GM18870 (cell line): ENCODE data around the gene BCL2L15.

Source experiments
- ATAC-seq: cut with Tn5 transposase; IDR thresholded peaks from one replicate; pipeline ENCODE4 v1.9.1; 2021; ENCODE audit warnings: moderate library complexity; ENCODE audit not compliant: unreplicated experiment

The BCL2L15 gene

DNA sequence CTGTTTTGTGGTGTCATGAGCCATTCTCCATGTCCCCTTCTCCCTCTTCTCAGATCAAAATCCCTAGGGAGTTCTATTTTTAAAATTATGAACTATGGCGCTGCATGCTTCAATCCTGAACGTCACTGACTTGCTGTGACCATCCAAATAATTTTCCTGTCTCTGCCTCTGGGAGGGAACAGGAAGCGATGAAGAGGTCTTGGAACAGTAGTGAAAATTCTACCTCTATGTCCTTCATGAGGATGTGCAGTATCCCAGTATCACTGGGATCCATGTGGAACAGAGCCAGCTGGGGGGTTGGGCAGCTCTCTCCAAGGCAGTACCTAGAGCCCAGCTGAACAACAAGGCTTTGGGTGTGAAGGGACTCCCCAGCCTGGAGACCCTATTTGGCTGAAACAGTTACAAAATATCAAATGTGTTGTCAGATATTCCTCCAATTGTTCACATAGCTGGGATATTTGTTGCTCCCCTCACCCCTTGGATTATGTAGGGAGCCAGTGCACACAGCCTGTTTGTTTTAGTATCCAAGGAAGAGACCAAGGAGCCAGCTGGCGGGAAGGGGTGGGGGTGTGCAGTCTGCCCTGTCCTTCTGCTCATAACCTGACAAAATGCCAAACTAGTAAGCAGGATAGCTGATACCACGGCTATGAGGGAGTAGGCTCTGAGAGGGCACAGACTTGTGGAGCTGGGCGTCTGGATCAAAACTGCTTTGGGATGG, 25.4 kb upstream of the BCL2L15 start:
- no peak for ATAC-seq

DNA sequence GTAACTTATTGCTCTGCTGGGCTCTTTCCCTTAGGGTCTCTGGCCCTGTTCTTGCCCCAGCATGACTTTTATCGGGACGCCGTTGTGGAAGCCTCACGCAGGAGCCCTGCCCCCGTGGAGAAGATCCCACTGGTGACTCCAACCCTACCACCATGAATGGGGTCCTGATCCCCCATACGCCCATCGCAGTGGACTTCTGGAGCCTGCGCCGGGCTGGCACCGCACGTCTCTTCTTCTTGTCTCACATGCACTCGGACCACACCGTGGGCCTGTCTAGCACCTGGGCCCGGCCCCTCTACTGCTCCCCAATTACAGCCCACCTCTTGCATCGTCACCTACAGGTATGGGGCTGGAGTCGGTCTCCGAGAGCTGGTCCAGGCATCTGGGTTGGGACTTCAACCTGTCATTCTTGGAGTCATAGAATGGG, 18.1 kb upstream of the BCL2L15 start:
- ATAC-seq, result peak; percentile 1

DNA sequence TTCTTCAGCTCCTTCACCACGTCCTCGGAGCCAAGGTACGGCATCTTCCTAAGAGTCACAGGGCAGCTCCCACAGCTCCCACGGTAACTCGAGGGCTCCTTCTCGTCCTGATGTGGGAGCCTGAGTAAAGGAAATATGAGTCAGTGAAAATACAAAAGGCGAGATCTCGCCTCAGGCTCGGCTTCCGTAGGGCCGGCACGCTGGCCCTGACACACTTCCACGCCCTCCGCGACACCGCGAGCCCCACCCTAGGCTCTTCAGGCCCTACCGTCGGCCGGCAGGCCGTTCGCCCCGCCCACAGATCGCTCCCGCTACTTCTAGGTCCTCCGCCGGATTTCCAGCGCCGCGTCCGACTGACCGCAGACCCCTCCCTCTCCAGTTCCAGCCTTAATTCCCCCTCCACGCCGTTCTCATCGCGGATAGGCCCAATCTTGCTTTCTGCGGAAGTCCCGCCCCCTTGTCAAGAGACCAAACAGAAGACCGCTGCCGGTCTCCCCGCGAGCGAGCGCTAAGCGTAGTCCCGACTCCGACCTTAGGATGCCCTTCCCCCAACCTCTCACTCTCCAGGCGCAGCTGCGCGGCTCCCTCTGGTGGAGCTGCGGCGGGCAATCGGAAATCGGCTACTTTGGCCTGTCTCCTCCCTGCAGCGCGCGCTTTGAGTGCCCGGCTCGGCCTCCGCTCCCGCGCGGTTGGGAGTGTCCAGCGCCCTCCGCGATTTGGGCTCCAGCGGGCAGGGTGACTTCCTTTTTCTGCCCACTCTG, 17.5 kb upstream of the BCL2L15 start, which contains the start of the genes AP4B1 and DCLRE1B:
Gene AP4B1 (minus strand): TSS at position 126 of the 761 bp plus-strand sequence. CDS start 82 bp downstream, at position 44.
Gene DCLRE1B (plus strand): TSS at position 653 of the 761 bp plus-strand sequence. CDS start 261 bp downstream, outside the sequence.
- peak; percentile 87 for ATAC-seq

DNA sequence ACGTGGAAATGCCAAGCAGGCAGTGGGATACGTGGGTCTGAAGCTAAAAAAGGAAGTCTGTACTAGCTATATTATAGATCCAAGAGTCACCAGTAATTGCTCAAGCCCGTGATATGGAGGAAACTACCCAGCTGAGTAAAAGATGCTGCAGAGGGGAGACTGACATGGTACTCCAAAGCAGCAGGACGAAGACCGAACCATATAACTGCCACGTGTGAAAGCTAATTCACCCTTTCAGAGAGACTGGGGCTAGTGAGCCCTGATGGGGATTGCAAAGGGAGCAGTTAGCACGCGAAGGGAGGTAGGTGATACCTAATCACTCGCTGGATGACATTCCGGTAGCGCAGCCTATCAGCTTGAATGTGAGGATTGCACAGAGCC, 16.9 kb upstream of the BCL2L15 start:
- no peak for ATAC-seq

DNA sequence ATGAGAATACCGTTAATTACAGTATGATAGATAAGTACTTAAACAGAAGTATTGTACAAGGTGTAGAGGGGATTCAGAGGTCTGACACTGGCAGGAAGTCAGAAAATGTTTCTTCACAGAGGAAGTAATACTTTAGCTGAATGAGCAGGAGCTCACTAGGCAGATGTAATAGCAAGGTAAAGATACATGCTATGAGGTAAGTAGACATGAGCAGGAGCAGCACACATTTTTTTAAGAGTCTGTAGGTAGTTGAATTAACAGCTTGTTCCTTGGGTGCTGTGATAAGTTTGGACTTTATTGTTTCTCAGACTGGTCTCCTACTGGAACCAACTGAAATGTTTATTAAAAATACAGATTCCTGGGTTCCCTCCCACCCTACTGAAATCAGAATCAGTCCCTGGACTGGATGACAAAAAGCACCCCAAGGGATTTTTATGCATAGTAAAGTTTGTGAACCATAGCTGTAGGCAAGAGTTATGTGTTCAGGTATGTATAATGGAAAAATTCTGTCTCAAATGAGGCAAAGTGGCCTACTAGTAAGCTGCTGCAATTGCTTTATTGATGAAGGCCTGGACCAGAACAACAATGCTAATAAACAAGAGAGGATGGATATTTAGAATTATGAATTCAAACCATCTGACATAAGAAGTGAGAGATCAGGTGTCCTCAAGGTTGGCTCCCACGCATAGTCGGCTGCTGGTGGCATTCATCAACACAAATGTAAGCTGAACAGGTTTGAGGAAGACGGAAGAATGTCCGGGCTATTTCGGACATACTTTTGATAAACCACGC, 16.3 kb upstream of the BCL2L15 start:
- no peak for ATAC-seq

DNA sequence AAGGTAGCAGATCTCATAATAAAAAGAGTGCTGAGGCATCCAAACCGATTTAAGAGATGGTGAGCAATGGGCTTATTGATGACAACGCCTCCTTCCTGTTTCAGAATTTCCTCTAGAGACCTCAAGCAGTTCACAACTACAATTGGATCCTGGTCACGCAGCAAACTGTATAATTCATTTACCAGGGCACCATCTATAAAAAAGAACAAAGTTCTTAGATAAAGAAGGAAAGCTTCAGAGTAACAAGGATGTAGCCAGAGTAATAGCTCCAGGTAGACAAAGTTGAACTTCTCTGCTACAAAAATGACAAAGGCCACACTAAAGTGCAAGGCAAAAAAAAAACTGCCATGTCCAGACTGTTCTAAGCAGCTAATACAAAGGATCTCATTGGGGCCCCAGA, 13.8 kb upstream of the BCL2L15 start:
- no peak for ATAC-seq

DNA sequence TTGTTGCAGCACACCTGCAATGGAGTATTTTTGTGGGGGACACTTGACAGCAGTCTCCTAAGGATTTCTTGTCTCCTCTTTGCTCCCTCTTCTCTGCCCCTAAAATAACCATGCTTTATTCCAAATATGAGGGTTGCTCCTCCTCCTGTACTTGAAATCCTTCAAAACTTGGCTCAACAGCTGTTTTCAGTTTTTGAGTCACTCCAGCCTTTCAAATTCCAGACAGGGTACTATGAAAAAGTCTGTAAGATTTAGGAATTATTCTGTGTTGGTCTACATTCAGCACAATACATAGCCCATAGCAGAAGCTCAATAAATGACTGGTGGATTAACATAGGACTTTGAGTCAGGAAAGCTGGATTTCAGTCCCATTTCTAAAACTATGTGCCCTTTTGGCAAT, 11.7 kb upstream of the BCL2L15 start:
- no peak for ATAC-seq

DNA sequence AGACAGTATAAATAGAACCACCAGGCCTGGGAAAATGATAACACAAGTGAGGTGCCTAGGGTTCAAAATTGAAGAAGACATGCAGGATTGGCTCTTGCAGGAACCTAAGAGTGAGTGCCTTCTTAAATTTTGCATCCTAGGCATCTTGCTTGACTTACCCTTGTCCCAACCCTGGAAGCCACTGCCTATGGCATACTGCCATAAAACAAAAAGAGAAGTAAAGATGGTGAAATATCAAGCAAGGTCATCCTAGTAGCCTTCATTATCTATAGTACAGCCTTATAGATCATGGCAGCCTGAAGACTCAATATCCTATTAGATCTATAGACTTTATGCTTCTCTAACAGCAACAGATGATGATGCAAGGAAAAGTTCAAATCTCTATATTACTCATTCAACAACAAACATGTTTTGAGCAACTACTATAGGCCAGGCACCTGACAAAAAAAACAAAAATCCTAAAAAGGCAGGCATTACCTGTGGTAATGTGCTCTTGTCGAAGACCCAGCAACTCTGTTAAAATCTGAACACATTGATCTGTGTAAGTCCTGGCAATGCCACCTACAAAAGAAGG, 10.9 kb upstream of the BCL2L15 start:
- no peak for ATAC-seq

DNA sequence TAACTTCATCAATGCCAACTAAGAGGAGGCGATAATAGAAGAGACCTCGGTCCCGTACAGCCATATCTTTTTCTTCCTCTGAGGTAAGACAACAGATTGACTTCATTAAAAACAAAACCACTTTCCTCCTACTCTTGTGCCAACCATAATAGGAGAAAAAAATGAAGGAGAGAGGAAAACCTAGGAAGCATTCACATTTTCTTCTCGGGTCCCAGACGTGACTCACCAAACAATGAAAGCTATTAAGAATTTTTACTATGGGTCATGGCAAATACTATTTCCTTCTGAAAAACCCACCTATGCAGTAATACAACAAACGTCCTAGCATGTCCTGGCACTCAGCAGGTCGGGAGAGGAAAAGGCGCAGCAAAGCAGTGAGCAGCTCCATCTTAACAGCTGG, 8.6 kb upstream of the BCL2L15 start:
- ATAC-seq, result no peak

DNA sequence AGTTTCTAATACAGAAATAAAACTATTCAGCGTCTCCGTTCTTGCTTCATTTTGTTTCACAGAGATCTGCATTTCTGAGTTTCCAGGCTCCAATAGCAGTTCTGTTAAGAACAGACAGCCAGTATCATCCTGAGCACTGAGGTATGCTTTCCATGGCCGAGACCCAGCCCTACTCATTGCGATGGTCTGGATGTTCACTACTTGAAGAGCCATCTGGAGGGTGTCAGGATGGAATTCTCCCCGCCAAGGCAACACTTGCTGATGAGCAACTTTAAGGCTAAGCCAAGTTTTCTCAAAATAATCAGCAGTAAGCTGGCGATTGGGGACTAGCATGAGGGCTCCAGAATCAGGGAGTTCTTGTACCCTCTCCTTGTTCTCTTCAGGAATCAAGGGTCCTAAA, 7.7 kb upstream of the BCL2L15 start:
- ATAC-seq, result no peak

DNA sequence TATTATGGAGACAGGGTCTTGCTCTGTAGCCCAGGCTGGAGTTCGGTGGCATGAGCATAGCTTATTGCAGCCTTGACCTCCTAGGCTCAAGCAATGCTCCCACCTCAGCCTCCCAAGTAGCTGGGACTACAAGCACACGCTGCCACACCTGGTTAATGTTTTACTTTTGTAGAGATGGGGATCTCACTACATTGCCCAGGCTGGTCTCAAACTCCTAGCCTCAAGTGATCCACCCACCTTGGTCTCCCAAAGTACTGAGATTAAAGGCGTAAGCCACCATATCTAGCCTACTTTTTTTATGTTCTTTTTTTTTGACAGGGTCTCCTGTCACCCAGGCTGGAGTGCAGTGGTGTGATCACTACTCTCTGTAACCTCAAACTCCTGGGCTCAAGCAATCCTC, 5.9 kb upstream of the BCL2L15 start:
- no peak for ATAC-seq

DNA sequence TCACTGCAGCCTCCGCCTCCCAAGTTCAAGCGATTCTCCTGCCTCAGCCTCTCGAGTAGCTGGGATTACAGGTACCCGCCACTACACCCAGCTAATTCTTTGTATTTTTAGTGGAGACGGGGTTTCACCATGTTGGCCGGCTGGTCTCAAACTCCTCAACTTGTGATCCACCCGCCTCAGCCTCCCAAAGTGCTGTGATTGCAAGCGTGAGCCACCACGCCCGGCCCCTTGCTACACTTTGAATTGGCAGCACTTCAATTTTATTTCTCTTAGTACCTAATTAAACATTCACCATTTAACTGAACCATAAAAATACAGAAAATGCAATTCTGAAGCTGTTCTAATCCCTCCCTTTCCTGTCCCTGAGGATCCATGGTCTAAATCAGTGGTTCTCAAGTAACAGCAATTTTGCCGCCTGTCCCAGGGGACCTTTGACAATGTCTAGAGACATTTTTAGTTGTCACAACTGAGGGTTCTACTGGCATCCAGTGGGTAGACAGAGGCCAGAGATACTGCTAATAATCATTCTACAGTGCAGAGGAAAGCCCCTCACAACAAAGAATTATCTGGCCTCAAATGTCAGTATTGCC, 4.3 kb upstream of the BCL2L15 start:
- no peak for ATAC-seq

DNA sequence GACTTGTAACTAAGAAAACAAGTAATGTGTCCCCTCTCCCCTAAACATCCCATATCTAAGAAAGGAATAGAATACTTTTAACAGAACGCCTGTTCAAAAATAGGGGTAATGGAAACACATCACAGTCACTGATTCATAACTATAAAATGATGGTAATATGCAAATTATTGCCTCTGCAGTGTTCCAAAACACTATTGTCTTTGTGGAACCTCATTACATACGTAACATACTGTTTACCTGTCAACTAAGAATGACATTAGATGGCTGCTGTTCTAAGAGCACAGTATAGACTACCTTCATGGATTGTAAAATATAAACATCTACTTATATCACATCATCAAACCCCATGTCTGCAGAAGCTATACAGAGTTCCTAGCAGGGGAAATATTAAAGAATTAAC, 3.4 kb upstream of the BCL2L15 start:
- ATAC-seq, result no peak

DNA sequence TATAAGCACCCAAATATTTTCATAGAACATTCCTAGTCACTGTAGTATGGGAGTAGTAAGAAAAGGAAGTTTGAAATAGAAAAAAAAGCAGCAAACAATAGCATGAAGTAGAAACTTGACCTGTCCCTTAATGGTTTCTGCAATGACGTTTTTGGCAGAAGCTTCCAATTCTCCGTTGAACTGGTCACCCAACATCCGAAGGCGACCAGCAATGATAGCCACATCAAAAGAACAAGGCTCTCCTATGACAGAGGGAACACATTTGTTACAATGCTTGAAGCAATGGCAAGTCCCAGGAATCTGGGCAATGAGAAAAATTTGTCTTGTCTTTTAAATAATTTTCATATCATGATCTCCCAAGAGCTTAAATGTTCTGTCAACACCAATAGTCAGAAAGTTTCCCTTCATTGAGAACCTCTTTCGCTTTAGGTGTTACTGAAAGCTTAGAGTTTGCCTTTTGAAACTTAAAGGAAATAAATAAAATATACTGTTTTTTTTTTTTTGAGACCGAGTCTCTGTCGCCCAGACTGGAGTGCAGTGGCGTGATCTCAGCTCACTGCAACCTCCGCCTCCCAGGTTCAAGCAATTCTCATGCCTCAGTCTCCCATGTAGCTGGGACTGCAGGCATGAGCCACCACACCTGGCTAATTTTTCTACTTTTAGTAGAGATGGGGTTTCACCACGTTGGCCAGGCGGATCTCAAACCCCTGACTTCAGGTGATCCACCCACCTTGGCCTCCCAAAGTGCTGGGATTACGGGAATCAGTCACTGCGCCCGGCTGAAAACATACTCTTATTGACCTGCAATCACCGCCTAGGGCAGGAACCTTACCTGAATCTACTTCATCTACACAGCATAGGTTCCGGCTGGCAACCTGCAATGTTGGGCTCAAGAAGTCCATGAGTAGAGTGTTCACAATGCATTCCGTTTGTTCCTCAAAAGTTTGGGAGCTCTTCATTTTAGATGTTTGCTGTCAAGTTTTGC, 672 bp downstream of the BCL2L15 start:
- ATAC-seq, result no peak

DNA sequence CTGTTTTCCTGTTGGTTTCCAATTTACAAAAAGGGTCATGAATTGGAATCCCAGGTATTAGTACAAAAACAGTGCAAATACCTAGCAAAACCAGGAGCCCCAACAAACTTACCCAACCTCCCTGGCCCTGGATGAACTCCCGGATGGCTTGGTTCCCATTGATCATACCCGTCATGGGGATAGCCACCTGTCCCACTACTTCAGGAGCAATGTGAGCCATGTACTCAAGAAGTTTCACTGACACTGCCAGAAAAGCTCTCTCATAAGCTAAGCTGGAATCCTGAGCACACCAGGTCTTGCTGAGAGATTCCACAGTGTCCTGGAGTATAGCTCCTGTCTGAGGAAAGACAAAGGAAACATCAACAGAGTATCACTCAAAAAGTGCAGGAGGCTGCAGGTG, 5.7 kb downstream of the BCL2L15 start:
- no peak for ATAC-seq

DNA sequence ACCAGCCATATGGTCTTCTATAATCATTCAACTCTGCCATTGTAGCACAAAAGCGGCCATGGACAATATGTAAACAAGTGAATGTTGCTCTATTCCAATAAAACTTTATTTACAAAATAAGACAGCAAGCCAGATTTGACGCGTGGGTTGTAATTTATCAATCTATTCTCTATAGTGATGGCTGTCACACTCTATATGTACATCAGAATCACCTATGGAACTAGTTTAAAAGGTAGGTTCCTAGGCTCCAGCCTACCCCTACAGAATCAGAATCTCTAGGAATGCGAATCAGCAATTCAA, 7.7 kb downstream of the BCL2L15 start:
- ATAC-seq, result no peak

DNA sequence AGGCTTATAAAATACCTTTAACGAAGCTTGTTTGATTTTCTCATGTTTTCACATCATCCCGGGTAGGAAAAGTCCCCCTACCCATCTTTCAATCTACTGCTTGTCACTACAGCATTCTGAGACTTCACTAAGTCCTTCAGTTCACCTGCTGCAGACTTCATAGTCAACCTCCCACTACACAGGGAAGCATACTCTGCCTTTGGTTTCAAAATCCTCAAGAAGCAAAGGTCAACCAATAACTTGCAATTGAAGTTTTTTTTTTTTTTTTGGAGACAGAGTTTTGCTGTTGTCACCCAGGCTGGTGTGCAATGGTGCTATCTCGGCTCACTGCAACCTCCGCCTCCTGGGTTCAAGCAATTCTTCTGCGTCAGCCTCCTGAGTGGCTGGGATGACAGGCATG, 11.2 kb downstream of the BCL2L15 start:
- ATAC-seq, result no peak

DNA sequence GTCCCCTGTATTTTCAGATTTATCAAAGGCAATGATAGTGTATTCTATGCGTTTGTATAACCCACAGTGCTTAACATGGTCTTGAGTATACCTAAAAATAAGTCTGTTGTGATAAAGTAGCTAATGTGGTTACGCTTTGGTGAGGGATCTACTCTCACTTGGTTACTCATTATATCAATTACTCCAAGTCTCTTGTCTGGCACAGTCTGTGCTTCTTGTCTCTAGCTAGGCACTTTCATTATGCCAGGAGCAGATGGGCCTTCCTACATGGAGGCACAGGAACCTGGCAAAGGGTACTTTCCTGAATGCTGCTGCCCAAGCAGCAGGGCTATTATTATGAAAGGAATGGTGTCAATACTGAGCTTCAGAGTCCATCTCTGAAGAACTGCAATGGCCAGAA, 11.7 kb downstream of the BCL2L15 start:
- peak; percentile 27 for ATAC-seq

DNA sequence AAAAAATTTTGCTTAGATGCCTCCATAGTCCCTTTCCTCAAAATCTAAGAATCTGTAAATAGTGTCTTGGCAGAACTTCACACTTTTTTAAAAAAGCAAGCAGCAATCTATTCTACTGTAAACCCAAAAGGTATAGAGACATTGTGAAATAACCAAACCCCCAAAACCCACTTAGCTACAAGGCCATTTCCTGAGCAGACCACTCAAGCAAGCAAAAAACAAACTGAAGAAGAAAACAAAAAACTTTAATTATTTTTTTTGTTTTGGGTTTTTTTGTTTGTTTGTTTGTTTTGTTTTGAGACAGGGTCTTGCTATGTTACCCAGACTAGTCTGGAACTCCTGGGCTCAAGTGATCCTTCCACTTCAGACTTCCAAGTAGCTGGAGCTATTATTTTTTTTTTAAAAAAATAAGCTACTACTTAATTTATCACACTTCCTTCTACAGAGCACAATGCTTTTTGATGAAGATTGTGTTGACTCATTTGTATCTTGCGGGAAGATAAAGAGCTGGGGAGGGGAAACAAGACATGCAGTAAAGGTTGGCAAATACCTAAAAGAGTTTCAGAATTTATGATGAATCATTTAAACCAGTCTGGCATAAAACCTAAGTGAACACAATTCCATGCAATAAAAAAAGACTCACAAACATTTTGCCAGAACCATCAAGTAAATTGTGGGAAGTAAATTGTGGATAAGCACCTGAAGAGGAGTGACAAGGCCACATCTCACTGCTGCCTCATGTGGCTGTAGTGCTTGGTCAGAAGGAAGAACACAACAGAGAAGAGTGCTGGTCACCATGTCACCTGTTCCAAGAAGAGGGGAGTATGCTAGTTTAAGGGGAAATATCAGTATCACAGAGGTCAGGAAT, 13.1 kb downstream of the BCL2L15 start:
- ATAC-seq, result peak; percentile 35
